ENCODE results near the gene MPPED1.

GRCh38 chr22:43434275-43434927, 22.6 kb downstream of the MPPED1 start:
- no peak for TF ChIP-seq CTCF (IDR thresholded peaks at IDR 0.05; ENCODE audit: borderline replicate concordance, extremely low read depth, low read length, poor library complexity, severe bottlenecking)
- TF ChIP-seq EZH2 (IDR thresholded peaks at IDR 0.05; ENCODE audit: borderline replicate concordance, low read depth, low read length, severe bottlenecking) = no peak
